Activated T-helper 2 cell treated with anti-CD3 and anti-CD28 coated beads, Interferon-gamma antibody, Interleukin-2, Interleukin-4, amounts not matched to agents 10 μg/mL and 5 μg/mL and 100 μg/mL, durations not matched to agents 14 hours and 24 hours and 36 hours (primary cell): ENCODE measurements around the gene NPTX1. TPM values are rescaled to one million over a fixed set of nuclear protein-coding genes. Genes with fewer than 3 reads are reported as not detected.

ENCODE experiments used
- DNase-seq: peaks from one replicate; pipeline ENCODE4 v3.0.0; 2021; ENCODE audit warnings: low spot score
- H3K27ac Mint-ChIP-seq: one replicate; pipeline ENCODE4 v1.8.0; 2021; ENCODE audit warnings: mixed read lengths
- H3K27me3 Mint-ChIP-seq: one replicate; pipeline ENCODE4 v1.8.0; 2021; ENCODE audit warnings: low read depth, mixed read lengths
- H3K36me3 Mint-ChIP-seq: one replicate; pipeline ENCODE4 v1.8.0; 2021; ENCODE audit warnings: low read depth, mixed read lengths
- H3K4me1 Mint-ChIP-seq: one replicate; pipeline ENCODE4 v1.8.0; 2021; ENCODE audit warnings: low read depth, mixed read lengths
- H3K4me3 Mint-ChIP-seq: one replicate; pipeline ENCODE4 v1.8.0; 2021; ENCODE audit warnings: low read depth, mild to moderate bottlenecking, moderate library complexity, mixed read lengths
- H3K9me3 Mint-ChIP-seq: one replicate; pipeline ENCODE4 v1.8.0; 2021; ENCODE audit warnings: mixed read lengths
- intact Hi-C: fragments of 100-400 bp; cut with micrococcal nuclease; formaldehyde crosslinking; loops from one replicate; pipeline ENCODE4 v1.15.1; 2023
- total RNA-seq: library from RNA; stranded (reverse); gene quantifications from 2 replicates; pipeline ENCODE4 v1.2.3, GENCODE V29; 2022

The NPTX1 gene
- total RNA-seq, 1 donor from 2014 or later: 5.7 TPM

GRCh38 chr17:80470603-80471002 is 5.8 kb downstream of the NPTX1 start:
- Mint-ChIP-seq H3K27me3 (peaks cover 59% of the 10 kb centered on the region), H3K4me3 (no peak overlapping the region), H3K4me1 (peaks cover 12% of the 10 kb centered on the region), H3K9me3 (no peaks in the 10 kb centered on the region), H3K27ac (no peak overlapping the region), H3K36me3 (peaks cover 3% of the 10 kb centered on the region)
- DNase-seq: no peak
- intact Hi-C loops: no loop called here

GRCh38 chr17:80469667-80470066 is 6.7 kb downstream of the NPTX1 start:
- Mint-ChIP-seq H3K27ac (no peak overlapping the region), H3K4me1 (peaks cover 6% of the 10 kb centered on the region), H3K9me3 (no peaks in the 10 kb centered on the region), H3K4me3 (no peak overlapping the region), H3K27me3 (peaks cover 53% of the 10 kb centered on the region), H3K36me3 (peaks cover 3% of the 10 kb centered on the region)
- intact Hi-C loops: no loop called here
- no peak for DNase-seq

- H3K27me3 Mint-ChIP-seq: peaks cover 45% of the 10 kb centered on the region
- intact Hi-C loops: no loop called here
- H3K4me3 Mint-ChIP-seq: no peak overlapping the region
- H3K36me3 Mint-ChIP-seq: peaks cover 3% of the 10 kb centered on the region
- no peak overlapping the region for H3K27ac Mint-ChIP-seq
- H3K4me1 Mint-ChIP-seq: peaks cover 5% of the 10 kb centered on the region
- no peak for DNase-seq
- H3K9me3 Mint-ChIP-seq: no peaks in the 10 kb centered on the region
Observed at GRCh38 chr17:80468781-80469493, 7.5 kb downstream of the NPTX1 start.

- H3K4me1 Mint-ChIP-seq: peaks cover 5% of the 10 kb centered on the region
- no peak for DNase-seq
- no peaks in the 10 kb centered on the region for H3K9me3 Mint-ChIP-seq
- intact Hi-C loops: no loop called here
- peaks cover 40% of the 10 kb centered on the region for H3K27me3 Mint-ChIP-seq
- no peak overlapping the region for H3K4me3 Mint-ChIP-seq
- H3K27ac Mint-ChIP-seq: no peak overlapping the region
- peaks cover 3% of the 10 kb centered on the region for H3K36me3 Mint-ChIP-seq
Observed at GRCh38 chr17:80468242-80468641, 8.2 kb downstream of the NPTX1 start.

GRCh38 chr17:80466188-80466705 is 10.2 kb downstream of the NPTX1 start:
- H3K36me3 Mint-ChIP-seq: peaks cover 3% of the 10 kb centered on the region
- DNase-seq: no peak
- H3K4me3 Mint-ChIP-seq: no peak overlapping the region
- intact Hi-C loops: no loop called here
- H3K4me1 Mint-ChIP-seq: no peaks in the 10 kb centered on the region
- H3K27ac Mint-ChIP-seq: no peak overlapping the region
- peaks cover 30% of the 10 kb centered on the region for H3K27me3 Mint-ChIP-seq
- no peaks in the 10 kb centered on the region for H3K9me3 Mint-ChIP-seq

GRCh38 chr17:80465327-80465974 is 11.0 kb downstream of the NPTX1 start:
- DNase-seq: no peak
- Mint-ChIP-seq H3K27me3 (peaks cover 33% of the 10 kb centered on the region), H3K27ac (no peak overlapping the region), H3K36me3 (peaks cover 3% of the 10 kb centered on the region), H3K4me1 (no peaks in the 10 kb centered on the region), H3K4me3 (no peak overlapping the region), H3K9me3 (no peaks in the 10 kb centered on the region)
- intact Hi-C loops: no loop called here

GRCh38 chr17:80464486-80464885 is 11.9 kb downstream of the NPTX1 start:
- Mint-ChIP-seq H3K4me1 (no peaks in the 10 kb centered on the region), H3K4me3 (no peak overlapping the region), H3K27me3 (peaks cover 38% of the 10 kb centered on the region), H3K9me3 (no peaks in the 10 kb centered on the region), H3K27ac (no peak overlapping the region), H3K36me3 (peaks cover 3% of the 10 kb centered on the region)
- intact Hi-C loops: no loop called here
- DNase-seq: no peak

GRCh38 chr17:80463784-80464400 is 12.5 kb downstream of the NPTX1 start:
- H3K9me3 Mint-ChIP-seq: no peaks in the 10 kb centered on the region
- peaks cover 39% of the 10 kb centered on the region for H3K27me3 Mint-ChIP-seq
- intact Hi-C loops: no loop called here
- DNase-seq: no peak
- no peaks in the 10 kb centered on the region for H3K4me1 Mint-ChIP-seq
- H3K27ac Mint-ChIP-seq: no peak overlapping the region
- H3K4me3 Mint-ChIP-seq: no peak overlapping the region
- peaks cover 3% of the 10 kb centered on the region for H3K36me3 Mint-ChIP-seq

GRCh38 chr17:80461528-80462160 is 14.8 kb downstream of the NPTX1 start:
- H3K27me3 Mint-ChIP-seq: peaks cover 30% of the 10 kb centered on the region
- H3K9me3 Mint-ChIP-seq: no peaks in the 10 kb centered on the region
- intact Hi-C loops: no loop called here
- peaks cover 11% of the 10 kb centered on the region for H3K4me1 Mint-ChIP-seq
- DNase-seq: no peak
- H3K4me3 Mint-ChIP-seq: no peak overlapping the region
- no peak overlapping the region for H3K27ac Mint-ChIP-seq
- no peaks in the 10 kb centered on the region for H3K36me3 Mint-ChIP-seq

- no peaks in the 10 kb centered on the region for H3K36me3 Mint-ChIP-seq
- peaks cover 17% of the 10 kb centered on the region for H3K4me1 Mint-ChIP-seq
- H3K27ac Mint-ChIP-seq: no peak overlapping the region
- intact Hi-C loops: no loop called here
- H3K27me3 Mint-ChIP-seq: peaks cover 27% of the 10 kb centered on the region
- H3K9me3 Mint-ChIP-seq: no peaks in the 10 kb centered on the region
- no peak for DNase-seq
- no peak overlapping the region for H3K4me3 Mint-ChIP-seq
Observed at GRCh38 chr17:80460429-80460834, 16.0 kb downstream of the NPTX1 start.

- intact Hi-C loops: no loop called here
- no peak overlapping the region for H3K27ac Mint-ChIP-seq
- H3K36me3 Mint-ChIP-seq: no peaks in the 10 kb centered on the region
- no peak overlapping the region for H3K4me3 Mint-ChIP-seq
- H3K27me3 Mint-ChIP-seq: peaks cover 24% of the 10 kb centered on the region
- peaks cover 19% of the 10 kb centered on the region for H3K4me1 Mint-ChIP-seq
- no peak for DNase-seq
- no peaks in the 10 kb centered on the region for H3K9me3 Mint-ChIP-seq
Observed at GRCh38 chr17:80459234-80459633, 17.2 kb downstream of the NPTX1 start.

- DNase-seq: no peak
- peaks cover 25% of the 10 kb centered on the region for H3K4me1 Mint-ChIP-seq
- intact Hi-C loops: no loop called here
- no peak overlapping the region for H3K27ac Mint-ChIP-seq
- no peaks in the 10 kb centered on the region for H3K9me3 Mint-ChIP-seq
- H3K27me3 Mint-ChIP-seq: peaks cover 24% of the 10 kb centered on the region
- H3K36me3 Mint-ChIP-seq: no peaks in the 10 kb centered on the region
- no peak overlapping the region for H3K4me3 Mint-ChIP-seq
Observed at GRCh38 chr17:80458016-80458415, 18.4 kb downstream of the NPTX1 start.
